ENCODE results near the gene BMP7. TPM values are rescaled to one million over a fixed set of nuclear protein-coding genes. Genes with fewer than 3 reads are reported as not detected.

Gene BMP7
- total and polyA plus RNA-seq, 2 of the 8 experiments (the other 6 are each of a cell fraction or from before 2014, with no cell fraction given) = 9.2 to 14.7 TPM

- WGBS, 2 experiments (ENCODE audit: extremely low coverage in 1 of 2, insufficient coverage in 1 of 2, insufficient read length in 1 of 2, insufficient replicate concordance in 2 of 2, low coverage in 1 of 2, low lambda C conversion rate in 2 of 2, missing lambda C conversion rate in 1 of 2) = 87% methylated on average over 4 of the region's 4 CpGs; no CpG with 5 or more reads in 1 of the 2 experiments
- H3K27ac ChIP-seq (ENCODE audit: low read depth, low read length) = no peak overlapping the region
- no peak for FAIRE-seq
- TF ChIP-seq HDAC2 (IDR thresholded peaks at IDR 0.05; ENCODE audit: borderline replicate concordance in 1 of 2, low read depth in 2 of 2, low read length in 2 of 2) (no peak), CBX8 (IDR thresholded peaks at IDR 0.05; ENCODE audit: borderline replicate concordance, low read depth, low read length) (no peak), SIRT6 (IDR thresholded peaks at IDR 0.05; ENCODE audit: low read length) (no peak)
These were observed 8.4 kb upstream of the BMP7 start for GRCh38 chr20:57274846-57275245.

More at GRCh38 chr20:57274846-57275245, 8.4 kb upstream of the BMP7 start:
- H3K27me3 ChIP-seq (replicated peaks in 1 of 4; ENCODE audit: control insufficient read depth in 3 of 4, extremely low read depth in 1 of 4, insufficient read depth in 3 of 4, low read length in 3 of 4) = peaks cover 0 to 16% (median 10%) of the 10 kb centered on the region in 4 experiments; a peak in 3 of 7 replicates
- no peak overlapping the region for H4K8ac ChIP-seq (ENCODE audit: extremely low read depth, insufficient read depth, low read length)
- no peaks in the 10 kb centered on the region for H3K79me1 ChIP-seq (ENCODE audit: low read depth, low read length)
- no peak overlapping the region for H3K9ac ChIP-seq (replicated peaks in 1 of 4; ENCODE audit: extremely low read depth in 1 of 4, low read depth in 3 of 4, low read length in 3 of 4)
- H2AFZ ChIP-seq (ENCODE audit: low read length) = no peak overlapping the region
- H3K79me2 ChIP-seq (ENCODE audit: control insufficient read depth in 1 of 2, insufficient read depth in 2 of 2, low read length in 2 of 2) = no peaks in the 10 kb centered on the region
- H3K18ac ChIP-seq (ENCODE audit: extremely low read depth, low read length) = no peak overlapping the region
- no peak overlapping the region for H3K23ac ChIP-seq (ENCODE audit: insufficient read length)
- no peaks in the 10 kb centered on the region; the same call in 1 of the 2 replicates for H3K23me2 ChIP-seq (ENCODE audit: low read depth, low read length)
- H3K14ac ChIP-seq (ENCODE audit: insufficient read length) = no peak overlapping the region
- no peak overlapping the region for H3K4me3 ChIP-seq (ENCODE audit: extremely low read depth in 1 of 4, insufficient read depth in 2 of 4, low read depth in 3 of 4, low read length in 4 of 4)
- H3K4me1 ChIP-seq (replicated peaks in 1 of 4; ENCODE audit: control insufficient read depth in 3 of 4, insufficient read depth in 4 of 4, low read length in 3 of 4) = peaks cover 3 to 13% (median 7%) of the 10 kb centered on the region in 4 experiments; a peak in 6 of 7 replicates
- H3K36me3 ChIP-seq (ENCODE audit: control insufficient read depth in 2 of 4, insufficient read depth in 4 of 4, low read length in 3 of 4) = no peaks in the 10 kb centered on the region
- no peak overlapping the region for H2BK20ac ChIP-seq (ENCODE audit: low read length)
- no peaks in the 10 kb centered on the region for H4K20me1 ChIP-seq (replicated peaks in 1 of 2; ENCODE audit: control insufficient read depth in 1 of 2, insufficient read depth in 2 of 2, low read length in 2 of 2)
- CTCF ChIA-PET (ENCODE audit: partially characterized antibody) = interaction anchor here (3.2 kb wide), 1 partner anchor 55 kb away, joined by 12 read pairs; the partner anchor contains the start of gene SPO11
- H2BK120ac ChIP-seq (replicated peaks; ENCODE audit: low read depth, low read length) = no peak overlapping the region
- H3K4me2 ChIP-seq (ENCODE audit: insufficient read depth in 1 of 2, low read depth in 2 of 2, low read length in 2 of 2) = no peak overlapping the region
- no peak overlapping the region for H3K4ac ChIP-seq (replicated peaks; ENCODE audit: insufficient read length, low read depth, low read length)
- no peak overlapping the region for H3K56ac ChIP-seq (replicated peaks; ENCODE audit: insufficient read length, low read depth, low read length)
- H2AK5ac ChIP-seq (ENCODE audit: low read depth, low read length) = no peak overlapping the region
- H4K91ac ChIP-seq (replicated peaks; ENCODE audit: insufficient read length, low read length) = no peak overlapping the region
- H3K9me3 ChIP-seq (ENCODE audit: insufficient read depth in 2 of 2, low read depth in 1 of 2, low read length in 1 of 2) = no peaks in the 10 kb centered on the region
- H2BK15ac ChIP-seq (ENCODE audit: low read length) = no peak overlapping the region
- H2BK5ac ChIP-seq (ENCODE audit: low read depth, low read length) = no peak overlapping the region
- POLR2A ChIA-PET (ENCODE audit: partially characterized antibody) = no interaction called here
- no peak overlapping the region for H2BK12ac ChIP-seq (ENCODE audit: low read depth, low read length)
- no peak for DNase-seq (ENCODE audit: low read depth in 1 of 2, low spot score in 2 of 2)
- no peak overlapping the region for H4K5ac ChIP-seq (ENCODE audit: insufficient read length, low read depth, low read length)

Data from H1 (cell line).